ENCODE data around the gene PLEKHD1.

The PLEKHD1 gene

DNA sequence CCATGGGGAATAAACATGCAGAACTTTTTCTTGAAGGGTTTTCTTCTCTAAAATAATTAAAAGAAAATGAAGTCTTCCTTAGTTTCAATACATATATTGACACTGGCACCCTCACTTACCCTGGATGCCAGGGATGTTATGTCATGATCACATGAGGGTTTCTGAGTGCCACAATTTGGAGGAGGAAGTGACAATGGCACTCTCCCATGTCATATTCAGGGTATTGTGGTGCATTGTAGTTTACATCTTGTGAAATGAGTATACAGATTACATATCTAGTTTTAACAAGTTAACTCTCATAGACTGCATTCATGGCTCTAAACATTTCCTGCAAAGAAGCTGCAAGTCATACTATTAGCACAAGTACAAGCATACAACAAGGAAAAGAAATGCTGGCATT lies 52.4 kb downstream of the PLEKHD1 start:
- TF ChIP-seq, protein P1, sequence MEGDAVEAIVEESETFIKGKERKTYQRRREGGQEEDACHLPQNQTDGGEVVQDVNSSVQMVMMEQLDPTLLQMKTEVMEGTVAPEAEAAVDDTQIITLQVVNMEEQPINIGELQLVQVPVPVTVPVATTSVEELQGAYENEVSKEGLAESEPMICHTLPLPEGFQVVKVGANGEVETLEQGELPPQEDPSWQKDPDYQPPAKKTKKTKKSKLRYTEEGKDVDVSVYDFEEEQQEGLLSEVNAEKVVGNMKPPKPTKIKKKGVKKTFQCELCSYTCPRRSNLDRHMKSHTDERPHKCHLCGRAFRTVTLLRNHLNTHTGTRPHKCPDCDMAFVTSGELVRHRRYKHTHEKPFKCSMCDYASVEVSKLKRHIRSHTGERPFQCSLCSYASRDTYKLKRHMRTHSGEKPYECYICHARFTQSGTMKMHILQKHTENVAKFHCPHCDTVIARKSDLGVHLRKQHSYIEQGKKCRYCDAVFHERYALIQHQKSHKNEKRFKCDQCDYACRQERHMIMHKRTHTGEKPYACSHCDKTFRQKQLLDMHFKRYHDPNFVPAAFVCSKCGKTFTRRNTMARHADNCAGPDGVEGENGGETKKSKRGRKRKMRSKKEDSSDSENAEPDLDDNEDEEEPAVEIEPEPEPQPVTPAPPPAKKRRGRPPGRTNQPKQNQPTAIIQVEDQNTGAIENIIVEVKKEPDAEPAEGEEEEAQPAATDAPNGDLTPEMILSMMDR (conservative IDR thresholded peaks at IDR 0.05; ENCODE audit: low read length) = no peak
- H3K4me3 ChIP-seq (ENCODE audit: low read length) = no peak overlapping the region
- no peak for DNase-seq (ENCODE audit: low read depth)

DNA sequence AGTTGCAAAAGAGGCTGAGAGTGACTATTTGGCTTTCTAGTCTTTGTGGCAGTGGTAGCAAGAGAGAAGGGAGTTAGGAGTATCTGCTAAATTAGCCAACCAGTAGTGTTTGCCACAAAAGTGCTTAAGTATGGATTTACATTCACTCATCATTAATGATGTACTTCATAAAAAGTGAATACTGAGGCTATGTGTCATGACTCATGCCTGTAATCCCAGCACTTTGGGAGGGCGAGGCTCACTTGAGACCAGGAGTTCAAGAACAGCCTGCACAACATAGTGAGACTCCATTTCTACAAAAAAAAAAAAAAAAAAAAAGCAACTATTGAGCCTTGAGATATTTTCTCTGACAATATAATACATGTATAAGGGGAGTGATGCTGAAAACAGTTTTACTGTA lies 53.4 kb downstream of the PLEKHD1 start:
- no peak for DNase-seq (ENCODE audit: low read depth)
- H3K4me3 ChIP-seq (ENCODE audit: low read length) = no peak overlapping the region
- TF ChIP-seq, protein P1 (conservative IDR thresholded peaks at IDR 0.05; ENCODE audit: low read length) = no peak

DNA sequence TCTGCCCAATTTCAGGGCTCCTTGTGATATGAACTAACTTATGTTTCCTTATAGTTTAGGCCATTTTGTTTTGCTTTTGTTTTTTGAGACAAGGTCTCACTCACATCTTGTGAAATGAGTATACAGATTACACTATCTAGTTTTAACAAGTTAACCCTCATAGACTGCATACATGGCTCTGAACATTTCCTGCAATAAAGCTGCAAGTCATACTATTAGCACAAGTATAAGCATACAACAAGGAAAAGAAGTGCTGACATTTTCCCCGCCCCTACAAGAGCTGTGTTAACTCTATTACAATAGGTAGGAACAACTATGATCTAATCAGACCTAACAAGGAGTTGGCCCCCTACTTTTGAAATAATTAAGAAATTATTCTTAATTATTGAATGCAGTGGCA lies 54.2 kb downstream of the PLEKHD1 start:
- no peak for DNase-seq (ENCODE audit: low read depth)
- TF ChIP-seq, protein P1 (conservative IDR thresholded peaks at IDR 0.05; ENCODE audit: low read length) = no peak
- no peak overlapping the region for H3K4me3 ChIP-seq (ENCODE audit: low read length)

DNA sequence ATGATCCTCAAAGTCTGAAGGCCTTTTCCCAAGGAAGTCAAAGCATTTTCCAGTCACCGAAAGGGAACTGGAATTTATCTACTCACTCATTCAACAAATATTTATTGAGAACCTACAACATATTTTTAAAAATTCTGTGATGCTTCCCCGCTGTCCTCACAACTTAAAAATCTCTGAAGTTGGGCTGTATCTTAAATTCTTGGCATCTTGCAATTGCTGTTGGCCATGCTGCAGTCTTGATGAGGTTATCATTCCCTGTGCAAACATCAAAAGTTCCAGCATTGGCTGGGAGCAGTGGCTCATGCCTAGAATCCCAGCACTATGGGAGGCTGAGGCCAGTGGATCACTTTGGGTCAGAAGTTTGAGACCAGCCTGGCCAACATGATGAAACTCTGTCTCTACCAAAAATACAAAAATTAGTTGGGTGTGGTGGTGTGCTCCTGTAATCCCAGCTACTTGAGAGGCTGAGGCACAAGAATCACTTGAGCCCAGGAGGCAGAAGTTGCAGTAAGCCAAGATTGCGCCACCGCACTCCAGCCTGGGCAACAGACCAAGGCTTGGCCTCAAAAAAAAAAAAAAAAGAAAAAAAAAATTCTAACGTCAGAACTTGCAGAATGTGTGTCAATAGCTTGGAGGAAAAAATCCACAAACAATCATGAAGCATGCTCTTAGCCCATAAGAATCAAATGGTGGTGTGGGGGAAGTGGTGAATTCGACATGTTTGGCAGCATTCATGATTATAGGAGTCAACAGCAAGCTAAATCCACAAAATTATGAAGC lies 55.3 kb downstream of the PLEKHD1 start:
- TF ChIP-seq, protein P1 (conservative IDR thresholded peaks at IDR 0.05; ENCODE audit: low read length) = no peak

DNA sequence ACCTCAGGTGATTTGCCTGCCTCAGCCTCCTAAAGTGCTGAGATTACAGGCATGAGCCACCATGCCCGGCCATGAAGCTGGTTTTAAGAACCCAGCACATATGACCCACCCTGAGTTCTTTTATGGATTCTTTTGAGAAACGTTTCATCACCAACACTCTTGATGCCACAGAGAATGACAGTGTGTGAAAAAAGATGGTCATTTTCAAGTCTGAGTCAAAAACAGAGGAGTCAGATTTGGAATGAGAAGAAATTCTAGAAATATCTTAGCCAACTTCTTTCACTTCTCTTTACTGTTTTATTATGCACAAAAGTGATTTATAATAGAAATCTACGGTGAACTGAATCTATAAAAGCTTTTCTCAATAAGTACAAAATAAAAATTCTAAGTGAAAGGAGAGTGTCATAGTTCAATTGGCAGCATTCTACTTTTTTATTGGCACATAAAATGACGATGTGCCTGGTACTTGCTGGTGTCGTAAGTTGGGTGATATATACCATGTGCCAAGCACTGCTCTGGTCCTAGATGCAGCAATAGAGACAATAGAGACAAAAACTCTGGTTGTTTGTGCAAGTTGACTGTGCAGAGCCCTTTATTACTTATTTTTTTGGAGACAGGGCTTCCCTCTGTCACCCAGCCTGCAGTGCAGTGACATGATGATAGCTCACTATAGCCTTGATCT lies 56.3 kb downstream of the PLEKHD1 start:
- no peak for DNase-seq (ENCODE audit: low read depth)
- H3K4me3 ChIP-seq (ENCODE audit: low read length) = no peak overlapping the region
- TF ChIP-seq, protein P1 (conservative IDR thresholded peaks at IDR 0.05; ENCODE audit: low read length) = no peak

More for the DNA sequence above, 55.3 kb downstream of the PLEKHD1 start:
- H3K4me3 ChIP-seq (ENCODE audit: low read length) = no peak overlapping the region
- peak; percentile 90 for DNase-seq (ENCODE audit: low read depth)

DNA sequence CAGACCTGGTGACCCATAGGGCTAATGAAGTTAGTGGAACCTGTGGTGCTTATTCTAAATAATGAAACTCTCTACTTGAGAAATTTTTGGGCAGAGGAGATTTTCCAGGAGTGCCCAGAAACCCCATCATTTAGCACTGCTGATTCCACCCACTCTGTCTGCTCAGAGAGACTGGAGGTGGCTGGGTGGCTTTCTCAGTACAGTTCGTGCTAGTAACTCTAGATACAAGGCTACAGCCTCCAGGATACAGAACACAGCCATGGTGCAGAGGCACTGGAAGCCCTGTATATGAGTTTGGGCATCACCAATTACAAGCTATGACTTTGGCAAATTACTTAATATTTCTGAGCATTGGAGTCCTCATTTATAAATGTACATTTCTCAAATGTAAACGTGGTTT lies 57.8 kb downstream of the PLEKHD1 start:
- no peak overlapping the region for H3K4me3 ChIP-seq (ENCODE audit: low read length)
- TF ChIP-seq, protein P1 (conservative IDR thresholded peaks at IDR 0.05; ENCODE audit: low read length) = no peak
- no peak for DNase-seq (ENCODE audit: low read depth)

All from AG10803 (cell line).